Activated naive CD8-positive, alpha-beta T cell treated with anti-CD3 and anti-CD28 coated beads, Interleukin-2, amount 10 ng/mL, durations not matched to agents 7 days and 5 days (primary cell): Measurements from ENCODE around the gene POC1B. TPM values are rescaled to one million over a fixed set of nuclear protein-coding genes. Genes with fewer than 3 reads are reported as not detected.
A peak's percentile ranks its signal among the peaks of the same experiment; 100 is the strongest.

Experiments used
- ATAC-seq: fragments of 150-1000 bp; cut with Tn5 transposase; one replicate; pipeline ENCODE4 v1.10.0; 2021; ENCODE audit warnings: low read depth, moderate library complexity
- POLR2A ChIA-PET: fragments of 350-600 bp; sonication (Branson Sonifier 250); formaldehyde crosslinking; loops from one replicate; lab custom pipeline; 2021; ENCODE audit warnings: antibody characterized with exemption; lab: Charles Lee
- DNase-seq: peaks from one replicate; pipeline ENCODE4 v3.0.0; 2021
- H3K27ac Mint-ChIP-seq: one replicate; pipeline ENCODE4 v1.8.0; 2022; ENCODE audit warnings: mild to moderate bottlenecking, mixed read lengths
- H3K27me3 Mint-ChIP-seq: one replicate; pipeline ENCODE4 v1.8.0; 2022; ENCODE audit warnings: mild to moderate bottlenecking, moderate library complexity, mixed read lengths
- H3K36me3 Mint-ChIP-seq: one replicate; pipeline ENCODE4 v1.8.0; 2021; ENCODE audit warnings: mild to moderate bottlenecking, mixed read lengths
- H3K4me1 Mint-ChIP-seq: one replicate; pipeline ENCODE4 v1.8.0; 2021; ENCODE audit warnings: mixed read lengths
- H3K4me3 Mint-ChIP-seq: one replicate; pipeline ENCODE4 v1.8.0; 2022; ENCODE audit warnings: mild to moderate bottlenecking, moderate library complexity, mixed read lengths
- H3K9me3 Mint-ChIP-seq: one replicate; pipeline ENCODE4 v1.8.0; 2021; ENCODE audit warnings: mixed read lengths
- total RNA-seq, 2 experiments: library from RNA; stranded (reverse); gene quantifications; one replicate each; pipeline ENCODE4 v1.2.3, GENCODE V29; 2021

Gene POC1B
- total RNA-seq, 2 experiments from 2014 or later, result 48.0 to 48.8 TPM

GRCh38 chr12:89414322-89414721 lies 111.5 kb downstream of the POC1B start:
- Mint-ChIP-seq H3K27ac (no peak overlapping the region), H3K9me3 (no peaks in the 10 kb centered on the region), H3K36me3 (peaks cover 23% of the 10 kb centered on the region), H3K27me3 (no peaks in the 10 kb centered on the region), H3K4me3 (no peak overlapping the region), H3K4me1 (peaks cover 3% of the 10 kb centered on the region)
- DNase-seq (no peak), ATAC-seq (no peak)
- POLR2A ChIA-PET, result no interaction called here

DNA sequence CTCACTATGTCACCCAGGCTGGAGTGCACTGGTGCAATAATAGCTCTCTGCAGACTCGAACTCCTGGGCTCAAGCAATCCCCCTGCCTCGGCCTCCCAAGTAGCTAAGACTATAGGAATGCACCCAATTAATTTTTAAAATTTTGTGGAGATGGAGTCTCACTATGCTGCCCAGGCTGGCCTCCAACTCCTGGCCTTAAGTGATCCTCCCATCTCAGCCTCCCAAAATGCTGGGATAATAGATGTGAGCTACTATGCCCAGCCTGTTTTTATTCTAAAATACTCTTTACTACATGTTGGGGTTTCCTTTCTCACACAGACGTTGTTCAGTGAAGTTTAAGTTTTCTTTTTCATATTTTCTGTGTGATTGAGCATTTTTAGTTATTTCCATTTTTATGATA lies 112.6 kb downstream of the POC1B start:
- Mint-ChIP-seq H3K36me3 (peaks cover 20% of the 10 kb centered on the region), H3K9me3 (no peaks in the 10 kb centered on the region), H3K27me3 (no peaks in the 10 kb centered on the region), H3K4me3 (no peak overlapping the region), H3K27ac (no peak overlapping the region), H3K4me1 (peaks cover 3% of the 10 kb centered on the region)
- ATAC-seq (no peak), DNase-seq (no peak)
- POLR2A ChIA-PET, result interaction anchor here (0.6 kb wide), 1 partner anchor 19 kb away, joined by 6 read pairs; no protein-coding TSS in a partner anchor

- POLR2A ChIA-PET, result interaction anchor here (0.6 kb wide), 1 partner anchor 19 kb away, joined by 6 read pairs; no protein-coding TSS in a partner anchor
- no peak for DNase-seq
- H3K9me3 Mint-ChIP-seq, result no peaks in the 10 kb centered on the region
- H3K27ac Mint-ChIP-seq, result no peak overlapping the region
- H3K4me3 Mint-ChIP-seq, result no peak overlapping the region
- no peak for ATAC-seq
- H3K27me3 Mint-ChIP-seq, result no peaks in the 10 kb centered on the region
- H3K4me1 Mint-ChIP-seq, result no peaks in the 10 kb centered on the region
- H3K36me3 Mint-ChIP-seq, result peaks cover 15% of the 10 kb centered on the region
These were observed 113.2 kb downstream of the POC1B start for GRCh38 chr12:89412665-89413064.

DNA sequence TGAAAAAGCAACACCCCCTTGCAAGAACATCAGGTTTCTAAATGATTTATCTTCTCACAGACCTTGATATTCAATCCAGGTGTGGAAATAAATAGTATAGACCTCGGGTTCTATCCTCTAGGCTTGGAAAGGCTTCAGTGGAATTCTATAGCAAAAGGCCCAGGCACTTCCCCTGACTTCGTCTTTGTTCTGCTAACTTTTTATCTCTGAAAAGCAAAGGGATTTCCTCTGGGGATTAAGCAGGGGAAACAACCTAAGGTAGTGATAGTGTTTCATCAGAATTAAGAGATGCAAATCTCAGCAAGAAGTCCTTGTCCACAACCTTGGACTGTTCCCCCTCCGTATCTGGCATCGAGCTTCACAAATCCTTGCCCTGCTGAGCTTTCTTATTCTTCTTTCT lies 114.0 kb downstream of the POC1B start:
- H3K27ac Mint-ChIP-seq, result no peak overlapping the region
- no peak for DNase-seq
- no peaks in the 10 kb centered on the region for H3K4me1 Mint-ChIP-seq
- no peaks in the 10 kb centered on the region for H3K9me3 Mint-ChIP-seq
- no peaks in the 10 kb centered on the region for H3K27me3 Mint-ChIP-seq
- ATAC-seq, result no peak
- no peak overlapping the region for H3K4me3 Mint-ChIP-seq
- peaks cover 14% of the 10 kb centered on the region for H3K36me3 Mint-ChIP-seq
- POLR2A ChIA-PET, result no interaction called here

DNA sequence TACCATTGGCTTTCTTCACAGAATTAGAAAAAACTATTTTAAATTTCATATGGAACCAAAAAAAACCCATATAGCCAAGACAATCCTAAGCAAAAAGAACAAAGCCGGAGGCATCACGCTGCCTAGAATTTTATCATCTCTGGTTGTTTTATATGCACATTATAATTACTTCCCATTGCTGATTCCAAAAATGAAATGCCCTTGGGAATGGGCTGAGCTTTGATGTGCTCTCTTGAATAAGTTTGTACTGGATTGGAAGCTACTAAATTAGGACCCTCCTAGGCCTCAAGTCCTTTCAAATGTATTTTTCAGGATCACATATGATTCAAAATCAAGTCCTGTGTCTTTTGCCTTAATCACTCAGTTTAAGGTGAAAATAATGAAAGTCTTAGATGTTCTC lies 114.6 kb downstream of the POC1B start:
- H3K36me3 Mint-ChIP-seq, result peaks cover 11% of the 10 kb centered on the region
- H3K4me1 Mint-ChIP-seq, result no peaks in the 10 kb centered on the region
- ATAC-seq, result no peak
- DNase-seq, result no peak
- no peak overlapping the region for H3K27ac Mint-ChIP-seq
- H3K4me3 Mint-ChIP-seq, result no peak overlapping the region
- POLR2A ChIA-PET, result no interaction called here
- no peaks in the 10 kb centered on the region for H3K9me3 Mint-ChIP-seq
- H3K27me3 Mint-ChIP-seq, result no peaks in the 10 kb centered on the region

DNA sequence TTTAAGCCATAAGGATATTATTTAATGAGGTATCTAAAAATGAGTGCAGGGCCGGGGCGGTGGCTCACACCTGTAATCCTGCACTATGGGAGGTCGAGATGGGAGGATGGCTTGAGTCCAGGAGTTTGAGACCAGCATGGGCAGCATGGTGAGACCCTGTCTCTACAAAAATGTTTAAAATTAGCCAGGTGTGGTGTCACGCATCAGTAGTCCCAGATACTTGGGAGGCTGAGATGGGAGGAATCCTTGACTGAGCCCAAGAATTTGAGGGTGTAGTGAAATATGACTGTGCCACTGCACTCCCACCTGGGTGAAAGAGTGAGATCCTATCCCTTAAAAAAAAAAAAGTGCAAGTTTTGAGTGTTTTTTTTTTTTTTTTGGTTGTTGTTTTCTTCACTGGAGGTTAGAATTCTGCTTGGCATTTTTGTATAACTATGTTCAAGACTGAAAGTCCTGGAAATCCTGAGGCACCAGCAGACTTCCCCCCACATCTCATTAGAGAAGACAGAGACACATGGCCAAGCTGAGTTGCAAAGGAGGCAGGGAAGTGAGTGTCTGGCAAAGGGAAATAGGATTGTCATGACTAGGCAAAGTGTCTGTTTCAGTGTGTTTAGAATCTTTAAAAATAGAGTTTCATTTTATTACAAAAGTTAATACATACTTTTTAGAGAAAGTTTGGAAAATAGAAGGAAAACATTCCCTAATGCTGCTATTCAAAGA lies 120.1 kb downstream of the POC1B start:
- Mint-ChIP-seq H3K4me1 (no peaks in the 10 kb centered on the region), H3K27ac (no peak overlapping the region), H3K27me3 (no peaks in the 10 kb centered on the region), H3K36me3 (peaks cover 20% of the 10 kb centered on the region), H3K9me3 (peaks cover 7% of the 10 kb centered on the region), H3K4me3 (no peak overlapping the region)
- no peak for DNase-seq
- POLR2A ChIA-PET, result no interaction called here
- ATAC-seq, result no peak

DNA sequence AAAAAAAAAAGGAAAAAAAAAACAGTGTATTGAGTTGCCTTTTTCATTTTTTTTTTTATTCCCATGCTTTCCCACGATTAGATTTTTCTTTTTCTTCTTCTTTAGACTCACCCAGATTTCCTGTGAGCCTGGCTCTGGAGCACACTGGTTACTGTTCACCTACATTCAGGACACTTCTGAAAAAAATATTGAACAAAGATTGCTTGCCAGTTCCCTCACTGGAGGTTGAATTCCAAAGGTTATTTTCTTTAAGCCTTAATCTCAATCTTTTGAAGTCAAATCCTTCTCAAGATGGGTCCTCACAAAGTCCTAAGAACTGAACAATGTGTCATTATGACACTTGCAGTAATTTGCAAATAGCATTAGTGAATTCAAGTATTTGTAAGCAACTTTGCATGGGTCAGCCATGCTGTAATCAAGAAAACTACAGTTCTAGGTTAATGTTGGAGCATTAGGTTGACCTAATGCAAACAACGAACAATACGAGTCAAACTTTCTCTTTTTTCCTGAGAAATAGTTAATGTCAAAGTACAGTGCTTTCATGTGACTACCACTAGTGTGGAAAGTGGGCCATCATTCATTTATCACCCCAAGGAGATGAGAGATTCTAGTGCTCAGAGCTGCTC lies 124.3 kb downstream of the POC1B start:
- POLR2A ChIA-PET, result no interaction called here
- no peak overlapping the region for H3K27ac Mint-ChIP-seq
- H3K36me3 Mint-ChIP-seq, result peaks cover 21% of the 10 kb centered on the region
- peaks cover 10% of the 10 kb centered on the region for H3K4me1 Mint-ChIP-seq
- ATAC-seq, result no peak
- DNase-seq, result no peak
- peaks cover 7% of the 10 kb centered on the region for H3K9me3 Mint-ChIP-seq
- H3K27me3 Mint-ChIP-seq, result no peaks in the 10 kb centered on the region
- H3K4me3 Mint-ChIP-seq, result no peak overlapping the region

GRCh38 chr12:89400415-89400814 lies 125.4 kb downstream of the POC1B start:
- no peak overlapping the region for H3K4me3 Mint-ChIP-seq
- H3K27ac Mint-ChIP-seq, result no peak overlapping the region
- peaks cover 7% of the 10 kb centered on the region for H3K9me3 Mint-ChIP-seq
- peaks cover 26% of the 10 kb centered on the region for H3K36me3 Mint-ChIP-seq
- ATAC-seq (no peak), DNase-seq (no peak)
- no peaks in the 10 kb centered on the region for H3K27me3 Mint-ChIP-seq
- POLR2A ChIA-PET, result no interaction called here
- peaks cover 10% of the 10 kb centered on the region for H3K4me1 Mint-ChIP-seq

DNA sequence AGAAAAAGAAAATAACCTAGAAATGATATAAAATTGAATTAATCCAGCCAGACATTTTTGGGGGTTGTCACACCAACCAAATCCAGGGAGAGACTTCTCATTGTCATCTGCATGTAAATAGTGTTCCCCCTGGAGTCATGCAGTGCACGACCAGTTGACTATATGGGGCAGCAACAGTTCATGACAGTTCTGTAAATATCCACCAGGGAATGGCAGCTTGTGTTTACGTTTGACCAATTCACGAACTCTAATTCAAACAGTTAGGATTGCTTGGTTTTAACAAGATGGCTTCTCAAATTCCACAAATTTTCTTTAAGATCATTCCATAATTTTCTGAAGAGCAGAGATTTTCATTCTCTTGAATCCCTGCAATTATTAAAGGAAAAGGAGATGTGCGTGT lies 130.1 kb downstream of the POC1B start:
- Mint-ChIP-seq H3K4me1 (peaks cover 17% of the 10 kb centered on the region), H3K4me3 (no peak overlapping the region)

DNA sequence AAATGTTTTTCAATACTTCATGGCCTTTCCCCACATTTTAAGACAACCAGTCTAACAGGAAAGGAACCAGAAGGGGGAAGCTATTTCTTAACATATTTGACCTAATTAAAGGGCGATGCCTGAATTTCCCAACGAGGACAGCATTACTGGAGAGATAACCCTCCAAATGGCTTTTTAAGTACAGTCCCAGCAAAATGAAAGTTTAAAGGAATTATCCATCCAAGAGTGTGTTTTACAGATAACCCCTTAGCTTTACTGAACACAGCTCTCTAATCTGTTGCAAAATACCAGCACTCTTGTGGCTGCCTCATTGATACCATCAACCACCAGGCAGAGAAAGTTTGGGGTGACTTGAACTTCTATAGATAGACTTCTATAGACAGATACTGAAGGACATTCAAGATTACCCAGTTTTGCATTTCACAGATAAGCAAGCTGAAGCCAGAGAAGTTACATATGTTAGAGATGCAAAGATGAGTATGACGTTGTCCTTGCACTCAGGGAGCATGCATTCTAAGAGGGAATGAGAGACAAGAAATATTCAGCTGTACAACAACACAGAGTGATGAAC lies 132.2 kb downstream of the POC1B start:
- Mint-ChIP-seq H3K4me3 (no peak overlapping the region), H3K27me3 (no peaks in the 10 kb centered on the region), H3K36me3 (peaks cover 26% of the 10 kb centered on the region), H3K9me3 (no peaks in the 10 kb centered on the region), H3K4me1 (peaks cover 25% of the 10 kb centered on the region), H3K27ac (no peak overlapping the region)
- POLR2A ChIA-PET, result no interaction called here
- no peak for ATAC-seq
- no peak for DNase-seq

More for the DNA sequence above, 130.1 kb downstream of the POC1B start:
- ATAC-seq, result no peak
- DNase-seq, result no peak
- peaks cover 27% of the 10 kb centered on the region for H3K36me3 Mint-ChIP-seq
- H3K9me3 Mint-ChIP-seq, result no peaks in the 10 kb centered on the region
- H3K27ac Mint-ChIP-seq, result no peak overlapping the region
- POLR2A ChIA-PET, result no interaction called here
- no peaks in the 10 kb centered on the region for H3K27me3 Mint-ChIP-seq

DNA sequence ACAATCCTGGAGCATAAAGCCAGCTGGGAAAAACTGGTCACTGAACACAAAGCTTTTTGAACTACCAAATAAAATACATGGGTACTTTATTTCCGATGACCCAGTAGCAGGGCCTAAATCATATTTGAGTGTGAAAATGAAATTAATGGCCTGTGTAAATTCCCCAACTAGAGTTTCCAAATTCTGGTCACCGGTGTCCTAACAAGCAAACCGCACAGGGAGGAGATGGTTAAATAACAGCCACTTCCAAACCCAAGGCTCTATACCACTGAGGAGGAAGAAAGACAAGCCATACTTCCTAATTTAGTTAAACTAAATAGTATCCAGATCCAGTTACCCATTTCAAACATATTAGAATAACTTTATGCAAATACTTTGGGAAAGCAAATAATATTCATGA lies 133.5 kb downstream of the POC1B start:
- H3K27ac Mint-ChIP-seq, result no peak overlapping the region
- DNase-seq, result no peak
- no peaks in the 10 kb centered on the region for H3K9me3 Mint-ChIP-seq
- no peak for ATAC-seq
- H3K27me3 Mint-ChIP-seq, result peaks cover 2% of the 10 kb centered on the region
- peaks cover 24% of the 10 kb centered on the region for H3K36me3 Mint-ChIP-seq
- H3K4me1 Mint-ChIP-seq, result peaks cover 18% of the 10 kb centered on the region
- H3K4me3 Mint-ChIP-seq, result no peak overlapping the region
- POLR2A ChIA-PET, result no interaction called here

DNA sequence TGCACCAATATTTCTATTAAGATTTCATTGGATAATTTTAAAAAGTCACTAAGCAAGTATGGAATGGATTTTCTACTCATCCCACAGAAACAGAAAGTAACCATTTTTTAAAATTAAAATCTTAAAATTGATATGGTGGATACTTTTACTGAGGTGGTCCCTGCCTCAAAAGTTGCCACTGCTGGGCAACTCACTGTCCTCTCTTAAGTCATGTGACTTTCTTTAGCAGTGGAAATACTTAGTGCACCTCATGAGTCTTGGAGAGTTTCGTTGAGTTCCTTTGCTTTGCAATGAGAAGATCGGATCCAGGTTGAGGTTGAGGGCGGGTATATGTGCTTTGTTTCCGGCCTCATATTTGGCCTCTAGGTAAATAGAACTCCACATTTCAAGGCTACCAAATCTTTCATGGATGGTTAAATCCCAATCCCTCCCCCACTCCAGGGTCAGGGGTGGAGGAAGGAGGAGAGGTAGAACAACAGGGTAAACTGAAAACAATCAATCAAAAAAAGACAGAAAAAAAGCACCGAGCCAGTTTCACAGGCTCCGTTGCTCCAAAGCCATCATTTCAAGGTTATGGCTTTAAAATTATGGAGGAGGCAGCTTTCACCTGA lies 134.0 kb downstream of the POC1B start:
- peaks cover 24% of the 10 kb centered on the region for H3K36me3 Mint-ChIP-seq
- H3K27ac Mint-ChIP-seq, result no peak overlapping the region
- peaks cover 16% of the 10 kb centered on the region for H3K4me1 Mint-ChIP-seq
- no peaks in the 10 kb centered on the region for H3K9me3 Mint-ChIP-seq
- ATAC-seq (no peak), DNase-seq (no peak)
- peaks cover 2% of the 10 kb centered on the region for H3K27me3 Mint-ChIP-seq
- H3K4me3 Mint-ChIP-seq, result no peak overlapping the region
- POLR2A ChIA-PET, result no interaction called here

GRCh38 chr12:89390802-89391673 lies 134.8 kb downstream of the POC1B start:
- Mint-ChIP-seq H3K27me3 (peaks cover 2% of the 10 kb centered on the region), H3K4me3 (no peak overlapping the region), H3K4me1 (peaks cover 19% of the 10 kb centered on the region), H3K9me3 (no peaks in the 10 kb centered on the region), H3K36me3 (peaks cover 22% of the 10 kb centered on the region), H3K27ac (peak overlapping the region; percentile 2)
- POLR2A ChIA-PET, result interaction anchor here (1.2 kb wide), 1 partner anchor 38 kb away, joined by 3 read pairs; the partner anchor contains the start of gene DUSP6
- ATAC-seq (no peak), DNase-seq (no peak)
